ENCODE measurements around the gene ROS1.

GRCh38 chr6:117298941-117299340 is 126.8 kb downstream of the ROS1 start:
- TF ChIP-seq, protein P1, sequence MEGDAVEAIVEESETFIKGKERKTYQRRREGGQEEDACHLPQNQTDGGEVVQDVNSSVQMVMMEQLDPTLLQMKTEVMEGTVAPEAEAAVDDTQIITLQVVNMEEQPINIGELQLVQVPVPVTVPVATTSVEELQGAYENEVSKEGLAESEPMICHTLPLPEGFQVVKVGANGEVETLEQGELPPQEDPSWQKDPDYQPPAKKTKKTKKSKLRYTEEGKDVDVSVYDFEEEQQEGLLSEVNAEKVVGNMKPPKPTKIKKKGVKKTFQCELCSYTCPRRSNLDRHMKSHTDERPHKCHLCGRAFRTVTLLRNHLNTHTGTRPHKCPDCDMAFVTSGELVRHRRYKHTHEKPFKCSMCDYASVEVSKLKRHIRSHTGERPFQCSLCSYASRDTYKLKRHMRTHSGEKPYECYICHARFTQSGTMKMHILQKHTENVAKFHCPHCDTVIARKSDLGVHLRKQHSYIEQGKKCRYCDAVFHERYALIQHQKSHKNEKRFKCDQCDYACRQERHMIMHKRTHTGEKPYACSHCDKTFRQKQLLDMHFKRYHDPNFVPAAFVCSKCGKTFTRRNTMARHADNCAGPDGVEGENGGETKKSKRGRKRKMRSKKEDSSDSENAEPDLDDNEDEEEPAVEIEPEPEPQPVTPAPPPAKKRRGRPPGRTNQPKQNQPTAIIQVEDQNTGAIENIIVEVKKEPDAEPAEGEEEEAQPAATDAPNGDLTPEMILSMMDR (IDR thresholded peaks at IDR 0.05; ENCODE audit: low read length), result no peak
- TF ChIP-seq EZH2 (IDR thresholded peaks at IDR 0.05; ENCODE audit: borderline replicate concordance, low read length), result no peak

All from OCI-LY1 (cell line).